Suprapubic skin (tissue), 3 donors: Measurements from ENCODE around the gene RECK.

ENCODE experiments used
- EP300 ChIP-seq: sonication (generic); formaldehyde crosslinking; IDR thresholded peaks from one replicate; pipeline ENCODE4 v1.6.1; 2017; ENCODE audit warnings: antibody characterized with exemption
- POLR2A ChIP-seq, 2 donors: fragments of 450-650 bp; IDR thresholded peaks; one replicate each; pipeline ENCODE4 v1.6.1; 2017; ENCODE audit warnings: antibody characterized with exemption in 2 of 2, mild to moderate bottlenecking in 2 of 2, moderate library complexity in 2 of 2
- TF ChIP-seq, protein P1 (sequence below), 2 donors: fragments of 200-600 bp in 1 of 2; fragments of 450-650 bp in 1 of 2; sonication (generic) in 1 of 2; IDR thresholded peaks; one replicate each; pipeline ENCODE4 v1.5.1; 2016 to 2019; ENCODE audit warnings: antibody characterized with exemption in 2 of 2, mild to moderate bottlenecking in 1 of 2, moderate library complexity in 1 of 2

DNA sequence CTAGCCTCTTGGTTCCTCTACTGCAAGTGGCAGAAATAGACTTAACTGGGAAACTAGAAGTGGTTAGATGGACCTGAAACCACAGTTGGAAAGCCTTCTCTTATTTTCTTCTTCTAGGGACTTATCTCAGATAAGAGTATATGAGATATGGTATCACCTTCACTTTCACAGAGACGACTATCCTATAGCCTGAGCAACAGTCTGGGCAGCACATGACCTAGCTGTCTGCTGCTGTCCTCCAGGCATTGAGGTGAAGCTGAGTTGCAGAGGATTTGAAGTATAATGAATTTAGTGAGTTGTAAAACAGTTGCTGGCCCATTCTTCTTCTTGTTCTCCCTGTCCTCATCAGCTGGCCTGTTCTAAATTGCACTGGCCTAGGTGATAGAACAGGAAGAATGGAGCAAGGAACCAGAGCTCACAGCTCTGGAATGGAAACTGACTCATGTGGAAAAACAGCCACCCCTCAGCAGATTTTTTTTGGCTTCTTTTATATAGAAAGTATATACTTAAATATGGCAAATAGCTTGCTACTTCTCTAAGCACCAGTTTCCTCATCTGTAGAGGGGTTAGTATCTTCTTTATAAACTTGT lies 27.8 kb downstream of the RECK start:
- TF ChIP-seq, protein P1, sequence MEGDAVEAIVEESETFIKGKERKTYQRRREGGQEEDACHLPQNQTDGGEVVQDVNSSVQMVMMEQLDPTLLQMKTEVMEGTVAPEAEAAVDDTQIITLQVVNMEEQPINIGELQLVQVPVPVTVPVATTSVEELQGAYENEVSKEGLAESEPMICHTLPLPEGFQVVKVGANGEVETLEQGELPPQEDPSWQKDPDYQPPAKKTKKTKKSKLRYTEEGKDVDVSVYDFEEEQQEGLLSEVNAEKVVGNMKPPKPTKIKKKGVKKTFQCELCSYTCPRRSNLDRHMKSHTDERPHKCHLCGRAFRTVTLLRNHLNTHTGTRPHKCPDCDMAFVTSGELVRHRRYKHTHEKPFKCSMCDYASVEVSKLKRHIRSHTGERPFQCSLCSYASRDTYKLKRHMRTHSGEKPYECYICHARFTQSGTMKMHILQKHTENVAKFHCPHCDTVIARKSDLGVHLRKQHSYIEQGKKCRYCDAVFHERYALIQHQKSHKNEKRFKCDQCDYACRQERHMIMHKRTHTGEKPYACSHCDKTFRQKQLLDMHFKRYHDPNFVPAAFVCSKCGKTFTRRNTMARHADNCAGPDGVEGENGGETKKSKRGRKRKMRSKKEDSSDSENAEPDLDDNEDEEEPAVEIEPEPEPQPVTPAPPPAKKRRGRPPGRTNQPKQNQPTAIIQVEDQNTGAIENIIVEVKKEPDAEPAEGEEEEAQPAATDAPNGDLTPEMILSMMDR (IDR thresholded peaks at IDR 0.05) = no peak
- TF ChIP-seq POLR2A (IDR thresholded peaks at IDR 0.05) = no peak
- no peak for TF ChIP-seq EP300
